Measurements from ENCODE around the gene SNX8.

DNA sequence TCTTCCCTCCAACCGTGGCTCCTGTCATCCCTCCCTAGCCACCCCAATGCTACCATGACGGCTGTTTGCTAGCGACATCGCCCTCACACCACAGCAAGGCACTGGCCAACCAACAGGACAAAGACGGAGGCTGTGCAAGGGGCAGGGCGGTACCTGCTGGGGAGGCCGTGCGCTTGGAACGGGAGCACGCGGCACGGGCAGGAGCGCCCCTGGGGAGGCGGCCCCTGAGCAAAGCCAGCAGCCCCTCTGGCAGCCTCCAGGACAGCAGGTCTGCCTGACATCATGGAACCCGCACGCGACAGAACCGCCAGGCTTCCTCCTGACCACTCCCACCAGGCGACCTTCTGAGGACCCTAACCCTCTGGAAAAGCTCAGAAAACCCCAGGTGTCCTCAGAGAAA is 94.2 kb downstream of the SNX8 start:
- TF ChIP-seq, protein P1, sequence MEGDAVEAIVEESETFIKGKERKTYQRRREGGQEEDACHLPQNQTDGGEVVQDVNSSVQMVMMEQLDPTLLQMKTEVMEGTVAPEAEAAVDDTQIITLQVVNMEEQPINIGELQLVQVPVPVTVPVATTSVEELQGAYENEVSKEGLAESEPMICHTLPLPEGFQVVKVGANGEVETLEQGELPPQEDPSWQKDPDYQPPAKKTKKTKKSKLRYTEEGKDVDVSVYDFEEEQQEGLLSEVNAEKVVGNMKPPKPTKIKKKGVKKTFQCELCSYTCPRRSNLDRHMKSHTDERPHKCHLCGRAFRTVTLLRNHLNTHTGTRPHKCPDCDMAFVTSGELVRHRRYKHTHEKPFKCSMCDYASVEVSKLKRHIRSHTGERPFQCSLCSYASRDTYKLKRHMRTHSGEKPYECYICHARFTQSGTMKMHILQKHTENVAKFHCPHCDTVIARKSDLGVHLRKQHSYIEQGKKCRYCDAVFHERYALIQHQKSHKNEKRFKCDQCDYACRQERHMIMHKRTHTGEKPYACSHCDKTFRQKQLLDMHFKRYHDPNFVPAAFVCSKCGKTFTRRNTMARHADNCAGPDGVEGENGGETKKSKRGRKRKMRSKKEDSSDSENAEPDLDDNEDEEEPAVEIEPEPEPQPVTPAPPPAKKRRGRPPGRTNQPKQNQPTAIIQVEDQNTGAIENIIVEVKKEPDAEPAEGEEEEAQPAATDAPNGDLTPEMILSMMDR (IDR thresholded peaks at IDR 0.05; ENCODE audit: low read depth, low read length, missing input control), result no peak
- TF ChIP-seq REST (IDR thresholded peaks at IDR 0.05) (no peak), TAF1 (conservative IDR thresholded peaks at IDR 0.05) (no peak), FOXA2 (IDR thresholded peaks at IDR 0.05) (no peak), RAD21 (IDR thresholded peaks at IDR 0.05) (no peak), YY1 (IDR thresholded peaks at IDR 0.05) (no peak), HNF4G (IDR thresholded peaks at IDR 0.05) (no peak)
- TF ChIP-seq, protein P2, sequence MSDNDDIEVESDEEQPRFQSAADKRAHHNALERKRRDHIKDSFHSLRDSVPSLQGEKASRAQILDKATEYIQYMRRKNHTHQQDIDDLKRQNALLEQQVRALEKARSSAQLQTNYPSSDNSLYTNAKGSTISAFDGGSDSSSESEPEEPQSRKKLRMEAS (IDR thresholded peaks at IDR 0.05), result no peak
- TF ChIP-seq, protein P3, sequence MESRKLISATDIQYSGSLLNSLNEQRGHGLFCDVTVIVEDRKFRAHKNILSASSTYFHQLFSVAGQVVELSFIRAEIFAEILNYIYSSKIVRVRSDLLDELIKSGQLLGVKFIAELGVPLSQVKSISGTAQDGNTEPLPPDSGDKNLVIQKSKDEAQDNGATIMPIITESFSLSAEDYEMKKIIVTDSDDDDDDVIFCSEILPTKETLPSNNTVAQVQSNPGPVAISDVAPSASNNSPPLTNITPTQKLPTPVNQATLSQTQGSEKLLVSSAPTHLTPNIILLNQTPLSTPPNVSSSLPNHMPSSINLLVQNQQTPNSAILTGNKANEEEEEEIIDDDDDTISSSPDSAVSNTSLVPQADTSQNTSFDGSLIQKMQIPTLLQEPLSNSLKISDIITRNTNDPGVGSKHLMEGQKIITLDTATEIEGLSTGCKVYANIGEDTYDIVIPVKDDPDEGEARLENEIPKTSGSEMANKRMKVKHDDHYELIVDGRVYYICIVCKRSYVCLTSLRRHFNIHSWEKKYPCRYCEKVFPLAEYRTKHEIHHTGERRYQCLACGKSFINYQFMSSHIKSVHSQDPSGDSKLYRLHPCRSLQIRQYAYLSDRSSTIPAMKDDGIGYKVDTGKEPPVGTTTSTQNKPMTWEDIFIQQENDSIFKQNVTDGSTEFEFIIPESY (IDR thresholded peaks at IDR 0.05), result no peak

All from liver (tissue), 3 donors.